Coronary artery (tissue), 2 donors: ENCODE data around the gene AHCYL1.

Source experiments
- DNase-seq: peaks from one replicate; pipeline ENCODE4 v3.0.0-alpha.2; 2017; ENCODE audit warnings: low spot score
- H3K27ac ChIP-seq, 2 donors: fragments of 200-600 bp; sonication (generic); one replicate each; pipeline ENCODE4 v1.5.1; 2016 to 2019
- H3K4me3 ChIP-seq: fragments of 200-600 bp; sonication (generic); 2 replicates; pipeline ENCODE4 v1.5.1; 2016; ENCODE audit warnings: mild to moderate bottlenecking, moderate library complexity
- CTCF ChIP-seq: fragments of 200-600 bp; sonication (generic); IDR thresholded peaks from one replicate; pipeline ENCODE4 v1.5.1; 2019; ENCODE audit warnings: antibody characterized with exemption

The AHCYL1 gene

GRCh38 chr1:110006516-110006915 is 22.0 kb downstream of the AHCYL1 start:
- Histone ChIP-seq H3K4me3 (no peak overlapping the region), H3K27ac (no peak overlapping the region)
- no peak for DNase-seq
- no peak for TF ChIP-seq CTCF

GRCh38 chr1:110007046-110007830 is 22.7 kb downstream of the AHCYL1 start:
- no peak overlapping the region for H3K27ac ChIP-seq
- H3K4me3 ChIP-seq, result no peak overlapping the region
- TF ChIP-seq CTCF, result no peak
- no peak for DNase-seq

- Histone ChIP-seq H3K4me3 (no peak overlapping the region), H3K27ac (no peak overlapping the region)
- no peak for TF ChIP-seq CTCF
- no peak for DNase-seq
Measured at GRCh38 chr1:110008971-110009565, 24.5 kb downstream of the AHCYL1 start.

- Histone ChIP-seq H3K4me3 (no peak overlapping the region), H3K27ac (no peak overlapping the region)
- no peak for DNase-seq
- TF ChIP-seq CTCF, result no peak
Measured at GRCh38 chr1:110011527-110012041, 27.0 kb downstream of the AHCYL1 start.

- no peak for DNase-seq
- TF ChIP-seq CTCF, result no peak
- no peak overlapping the region for H3K4me3 ChIP-seq
- H3K27ac ChIP-seq, result no peak overlapping the region
Measured at GRCh38 chr1:110012100-110012780, 27.7 kb downstream of the AHCYL1 start.

GRCh38 chr1:110017792-110018191 is 33.2 kb downstream of the AHCYL1 start:
- TF ChIP-seq CTCF, result no peak
- H3K4me3 ChIP-seq, result no peak overlapping the region
- H3K27ac ChIP-seq, result no peak overlapping the region
- DNase-seq, result no peak
